GM12878 (cell line): ENCODE data around the gene PDZRN3.

Experiments used
- CREM ChIP-seq: IDR thresholded peaks from 2 replicates; pipeline ENCODE4 v1.6.1; 2014; ENCODE audit warnings: antibody characterized with exemption, low read depth
- GABPA ChIP-seq: IDR thresholded peaks from 2 replicates; pipeline ENCODE4 v1.6.1; 2014; ENCODE audit warnings: antibody characterized with exemption, low read depth, mild to moderate bottlenecking, inconsistent platforms
- JUND ChIP-seq: IDR thresholded peaks from 2 replicates; pipeline ENCODE4 v1.6.1; 2012; ENCODE audit warnings: low read depth, mild to moderate bottlenecking, low read length, improper control_type of control experiment, moderate library complexity
- MXI1 ChIP-seq: fragments of 150-350 bp; IDR thresholded peaks from 2 replicates; pipeline ENCODE4 v1.6.1; 2011; ENCODE audit warnings: low read depth, mild to moderate bottlenecking, inconsistent platforms, low read length, improper control_type of control experiment
- POLR2A ChIP-seq: IDR thresholded peaks from 2 replicates; pipeline ENCODE4 v1.6.1; 2011; ENCODE audit warnings: low read depth, mild to moderate bottlenecking, low read length
- POLR2AphosphoS5 ChIP-seq: IDR thresholded peaks from 2 replicates; pipeline ENCODE4 v1.6.1; 2011; ENCODE audit warnings: mild to moderate bottlenecking, low read length, inconsistent platforms
- ZZZ3 ChIP-seq: IDR thresholded peaks from 2 replicates; pipeline ENCODE4 v1.6.1; 2011; ENCODE audit warnings: low read depth; ENCODE audit not compliant: control insufficient read depth, insufficient read length
- TF ChIP-seq, protein P1 (sequence below), 3 experiments: IDR thresholded peaks in 2 of 3; conservative IDR thresholded peaks in 1 of 3; 2 replicates each; pipeline ENCODE4 v1.5.1; 2011; ENCODE audit warnings: low read depth in 3 of 3, low read length in 3 of 3, mild to moderate bottlenecking in 3 of 3, control low read depth in 2 of 3, moderate library complexity in 2 of 3, inconsistent platforms in 1 of 3, mixed read lengths in 1 of 3; ENCODE audit not compliant: control insufficient read depth in 2 of 3, insufficient read depth in 1 of 3; ENCODE audit errors: extremely low read depth in 1 of 3
- TF ChIP-seq, protein P2 (sequence below): IDR thresholded peaks from 2 replicates; pipeline ENCODE4 v1.6.1; 2012; ENCODE audit warnings: mild to moderate bottlenecking, low read depth, low read length

DNA sequence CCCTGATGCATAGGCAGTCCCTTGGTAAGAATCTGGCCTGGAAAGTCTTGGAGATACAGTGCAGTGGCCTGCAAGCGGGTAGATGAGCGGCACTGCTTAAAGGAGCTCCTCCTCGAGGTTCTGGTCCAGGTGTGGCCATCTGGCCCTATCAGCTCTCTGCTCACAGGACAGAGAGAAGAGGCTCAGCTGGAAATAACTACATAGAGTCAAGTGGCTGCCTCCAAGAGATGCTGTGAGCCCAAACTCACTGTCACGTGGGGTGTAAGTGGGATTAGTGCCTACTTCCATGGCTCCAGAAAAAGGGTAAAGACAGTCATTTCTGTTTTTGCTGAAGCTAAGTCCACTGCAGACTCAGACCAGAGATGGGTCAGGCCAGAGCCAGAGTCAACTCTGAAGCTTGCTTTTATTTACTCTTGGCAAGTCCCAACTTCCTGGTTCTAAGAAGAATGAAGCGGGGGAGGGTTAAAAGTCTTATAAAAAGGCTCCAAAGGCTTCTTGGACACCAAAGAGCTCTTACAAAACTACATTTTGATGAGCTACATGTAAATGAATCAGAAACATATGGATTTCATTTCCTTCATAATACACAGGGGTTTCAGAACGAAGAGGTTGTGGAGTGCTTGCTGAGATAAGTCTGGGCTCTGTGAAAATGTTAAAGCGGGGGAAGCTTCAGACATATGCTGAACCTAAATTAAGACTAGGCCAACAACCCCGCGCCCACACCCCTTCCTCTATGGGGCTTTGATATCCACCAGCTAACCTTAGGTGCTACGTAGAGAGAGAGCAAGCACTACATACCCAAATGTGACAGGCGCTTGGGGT, 77.1 kb downstream of the PDZRN3 start:
- no peak for TF ChIP-seq POLR2A
- TF ChIP-seq GABPA: no peak
- no peak for TF ChIP-seq CREM
- no peak for TF ChIP-seq JUND
- no peak for TF ChIP-seq POLR2AphosphoS5
- TF ChIP-seq, protein P1, sequence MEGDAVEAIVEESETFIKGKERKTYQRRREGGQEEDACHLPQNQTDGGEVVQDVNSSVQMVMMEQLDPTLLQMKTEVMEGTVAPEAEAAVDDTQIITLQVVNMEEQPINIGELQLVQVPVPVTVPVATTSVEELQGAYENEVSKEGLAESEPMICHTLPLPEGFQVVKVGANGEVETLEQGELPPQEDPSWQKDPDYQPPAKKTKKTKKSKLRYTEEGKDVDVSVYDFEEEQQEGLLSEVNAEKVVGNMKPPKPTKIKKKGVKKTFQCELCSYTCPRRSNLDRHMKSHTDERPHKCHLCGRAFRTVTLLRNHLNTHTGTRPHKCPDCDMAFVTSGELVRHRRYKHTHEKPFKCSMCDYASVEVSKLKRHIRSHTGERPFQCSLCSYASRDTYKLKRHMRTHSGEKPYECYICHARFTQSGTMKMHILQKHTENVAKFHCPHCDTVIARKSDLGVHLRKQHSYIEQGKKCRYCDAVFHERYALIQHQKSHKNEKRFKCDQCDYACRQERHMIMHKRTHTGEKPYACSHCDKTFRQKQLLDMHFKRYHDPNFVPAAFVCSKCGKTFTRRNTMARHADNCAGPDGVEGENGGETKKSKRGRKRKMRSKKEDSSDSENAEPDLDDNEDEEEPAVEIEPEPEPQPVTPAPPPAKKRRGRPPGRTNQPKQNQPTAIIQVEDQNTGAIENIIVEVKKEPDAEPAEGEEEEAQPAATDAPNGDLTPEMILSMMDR (IDR thresholded peaks at IDR 0.05 in 2 of 3, conservative IDR thresholded peaks at IDR 0.05 in 1 of 3; ENCODE audit: control insufficient read depth in 2 of 3, extremely low read depth in 1 of 3, insufficient read depth in 1 of 3, low read depth in 3 of 3, low read length in 3 of 3): no peak
- no peak for TF ChIP-seq ZZZ3
- TF ChIP-seq, protein P2, sequence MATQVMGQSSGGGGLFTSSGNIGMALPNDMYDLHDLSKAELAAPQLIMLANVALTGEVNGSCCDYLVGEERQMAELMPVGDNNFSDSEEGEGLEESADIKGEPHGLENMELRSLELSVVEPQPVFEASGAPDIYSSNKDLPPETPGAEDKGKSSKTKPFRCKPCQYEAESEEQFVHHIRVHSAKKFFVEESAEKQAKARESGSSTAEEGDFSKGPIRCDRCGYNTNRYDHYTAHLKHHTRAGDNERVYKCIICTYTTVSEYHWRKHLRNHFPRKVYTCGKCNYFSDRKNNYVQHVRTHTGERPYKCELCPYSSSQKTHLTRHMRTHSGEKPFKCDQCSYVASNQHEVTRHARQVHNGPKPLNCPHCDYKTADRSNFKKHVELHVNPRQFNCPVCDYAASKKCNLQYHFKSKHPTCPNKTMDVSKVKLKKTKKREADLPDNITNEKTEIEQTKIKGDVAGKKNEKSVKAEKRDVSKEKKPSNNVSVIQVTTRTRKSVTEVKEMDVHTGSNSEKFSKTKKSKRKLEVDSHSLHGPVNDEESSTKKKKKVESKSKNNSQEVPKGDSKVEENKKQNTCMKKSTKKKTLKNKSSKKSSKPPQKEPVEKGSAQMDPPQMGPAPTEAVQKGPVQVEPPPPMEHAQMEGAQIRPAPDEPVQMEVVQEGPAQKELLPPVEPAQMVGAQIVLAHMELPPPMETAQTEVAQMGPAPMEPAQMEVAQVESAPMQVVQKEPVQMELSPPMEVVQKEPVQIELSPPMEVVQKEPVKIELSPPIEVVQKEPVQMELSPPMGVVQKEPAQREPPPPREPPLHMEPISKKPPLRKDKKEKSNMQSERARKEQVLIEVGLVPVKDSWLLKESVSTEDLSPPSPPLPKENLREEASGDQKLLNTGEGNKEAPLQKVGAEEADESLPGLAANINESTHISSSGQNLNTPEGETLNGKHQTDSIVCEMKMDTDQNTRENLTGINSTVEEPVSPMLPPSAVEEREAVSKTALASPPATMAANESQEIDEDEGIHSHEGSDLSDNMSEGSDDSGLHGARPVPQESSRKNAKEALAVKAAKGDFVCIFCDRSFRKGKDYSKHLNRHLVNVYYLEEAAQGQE: no peak
- no peak for TF ChIP-seq MXI1
